Naive thymus-derived CD4-positive, alpha-beta T cell (primary cell): ENCODE measurements around the gene WWTR1. TPM values are rescaled to one million over a fixed set of nuclear protein-coding genes. Genes with fewer than 3 reads are reported as not detected.

ENCODE experiments used
- ATAC-seq: fragments of 150-1000 bp; cut with Tn5 transposase; 2 replicates; pipeline ENCODE4 v1.10.0; 2021; ENCODE audit warnings: mild to moderate bottlenecking, moderate library complexity
- CTCF ChIA-PET: fragments of 350-600 bp; sonication (Branson Sonifier 250); formaldehyde crosslinking; loops from one replicate; lab custom pipeline; 2021; ENCODE audit warnings: antibody characterized with exemption; lab: Charles Lee
- POLR2A ChIA-PET: fragments of 350-600 bp; sonication (Branson Sonifier 250); formaldehyde crosslinking; loops from one replicate; lab custom pipeline; 2021; ENCODE audit warnings: antibody characterized with exemption, inconsistent platforms; lab: Charles Lee
- DNase-seq, 9 donors: peaks; one replicate each; pipeline versions ENCODE4 v3.0.0 to v3.0.0-alpha.2; 2020 to 2022; ENCODE audit warnings: mixed read lengths in 1 of 9
- H3K27ac ChIP-seq: one replicate; pipeline ENCODE4 v1.7.0; 2013; ENCODE audit warnings: mild to moderate bottlenecking, low read depth, low read length, moderate library complexity
- H3K27me3 ChIP-seq, 2 donors: one replicate each; pipeline ENCODE4 v1.7.0; 2013; ENCODE audit warnings: low read length in 2 of 2, mild to moderate bottlenecking in 2 of 2, moderate library complexity in 2 of 2; ENCODE audit not compliant: control insufficient read depth in 2 of 2, insufficient read depth in 2 of 2
- H3K36me3 ChIP-seq, 3 experiments: 1 replicate in 2 of 3; 2 replicates in 1 of 3; pipeline ENCODE4 v1.7.0; 2013; ENCODE audit warnings: low read length in 3 of 3, mild to moderate bottlenecking in 3 of 3, moderate library complexity in 1 of 3; ENCODE audit not compliant: insufficient read depth in 3 of 3, control insufficient read depth in 2 of 3
- H3K4me1 ChIP-seq, 2 donors: one replicate each; pipeline ENCODE4 v1.7.0; 2013; ENCODE audit warnings: low read length in 2 of 2, mild to moderate bottlenecking in 2 of 2, moderate library complexity in 1 of 2; ENCODE audit not compliant: control insufficient read depth in 2 of 2, insufficient read depth in 2 of 2
- H3K4me3 ChIP-seq: 2 replicates; pipeline ENCODE4 v1.7.0; 2013; ENCODE audit warnings: mild to moderate bottlenecking, low read length
- H3K9me3 ChIP-seq, 3 experiments: 1 replicate in 2 of 3; 2 replicates in 1 of 3; pipeline ENCODE4 v1.7.0; 2013; ENCODE audit warnings: low read length in 3 of 3; ENCODE audit not compliant: control insufficient read depth in 2 of 3
- H3K27ac Mint-ChIP-seq, 9 donors: one replicate each; pipeline ENCODE4 v1.8.0; 2020 to 2022; ENCODE audit warnings: mixed read lengths in 9 of 9, mild to moderate bottlenecking in 8 of 9, moderate library complexity in 5 of 9, inconsistent platforms in 2 of 9
- H3K27me3 Mint-ChIP-seq, 5 donors: one replicate each; pipeline ENCODE4 v1.8.0; 2021 to 2022; ENCODE audit warnings: mixed read lengths in 5 of 5, mild to moderate bottlenecking in 1 of 5
- H3K36me3 Mint-ChIP-seq, 5 donors: one replicate each; pipeline ENCODE4 v1.8.0; 2020 to 2022; ENCODE audit warnings: mixed read lengths in 5 of 5, mild to moderate bottlenecking in 3 of 5, inconsistent platforms in 1 of 5
- H3K4me1 Mint-ChIP-seq, 7 donors: one replicate each; pipeline ENCODE4 v1.8.0; 2020 to 2022; ENCODE audit warnings: mixed read lengths in 7 of 7, mild to moderate bottlenecking in 3 of 7, inconsistent platforms in 1 of 7
- H3K4me3 Mint-ChIP-seq, 10 donors: one replicate each; pipeline ENCODE4 v1.8.0; 2020 to 2022; ENCODE audit warnings: mild to moderate bottlenecking in 10 of 10, mixed read lengths in 10 of 10, moderate library complexity in 6 of 10, inconsistent platforms in 2 of 10
- H3K9me3 Mint-ChIP-seq, 11 donors: one replicate each; pipeline ENCODE4 v1.8.0; 2020 to 2022; ENCODE audit warnings: mixed read lengths in 11 of 11, mild to moderate bottlenecking in 4 of 11, inconsistent platforms in 1 of 11, moderate library complexity in 1 of 11
- intact Hi-C, 2 donors: fragments of 100-400 bp; cut with micrococcal nuclease; formaldehyde crosslinking; loops; one replicate each; pipeline ENCODE4 v1.15.1; 2023
- polyA plus RNA-seq, 2 donors: library from polyadenylated mRNA; unstranded; fragments of 300-500 nt; fragmentation: Illumina TruSeq; gene quantifications; one replicate each; pipeline ENCODE4 v1.2.3, GENCODE V29; 2021
- total RNA-seq, 6 experiments: library from RNA in 5 of 6; stranded (reverse) in 5 of 6; gene quantifications; 1 replicate in 5 of 6; 2 replicates in 1 of 6; pipeline ENCODE4 v1.2.3 and lab custom pipeline; 2021 to 2026

Gene WWTR1
- total and polyA plus RNA-seq, 7 experiments from 2014 or later, result 0.17 to 0.56 (median 0.31) TPM; not detected in 1

DNA sequence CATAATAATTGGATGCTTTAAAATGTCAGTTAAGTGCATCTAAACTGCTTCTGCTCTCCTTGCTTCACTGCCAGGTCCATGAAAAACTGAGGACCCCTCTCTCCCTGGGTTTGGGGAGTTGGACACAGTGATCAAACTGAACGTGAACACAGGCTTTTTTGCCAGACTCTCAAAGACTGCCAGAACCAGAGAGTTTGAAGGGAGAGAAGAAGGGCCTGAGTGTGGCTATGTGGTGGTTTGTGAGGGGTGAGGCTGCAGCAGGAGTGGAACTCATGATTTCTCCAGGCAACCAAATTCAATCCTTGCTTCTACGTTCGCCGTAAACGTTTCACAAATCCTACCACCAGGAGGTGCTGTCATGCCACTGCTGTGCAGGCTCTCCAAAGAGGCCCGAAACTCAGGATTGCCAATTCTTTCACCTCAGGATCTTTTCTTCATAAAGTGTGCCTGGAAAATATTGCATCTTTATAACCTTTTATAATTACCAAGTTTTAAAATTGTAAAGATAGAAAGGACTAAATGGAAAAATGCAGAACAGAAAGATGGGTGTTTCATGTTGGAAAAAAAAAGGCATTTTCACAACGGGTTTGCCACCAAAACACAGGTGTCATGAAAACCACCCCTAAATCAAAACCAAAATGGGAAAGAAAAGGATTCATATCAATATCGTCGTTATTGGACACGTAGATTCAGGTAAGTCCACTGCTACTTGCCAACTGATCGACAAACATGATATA lies 163.6 kb downstream of the WWTR1 start:
- no peak overlapping the region for H3K27ac Mint-ChIP-seq
- H3K9me3 Mint-ChIP-seq, result peaks cover 0 to 9% (median 0%) of the 10 kb centered on the region in 11 donors
- no peaks in the 10 kb centered on the region for H3K4me1 ChIP-seq
- ChIA-PET POLR2A (no interaction called here), CTCF (no interaction called here)
- H3K4me3 Mint-ChIP-seq, result no peak overlapping the region
- no peaks in the 10 kb centered on the region for H3K9me3 ChIP-seq
- no peak overlapping the region for H3K27ac ChIP-seq
- H3K36me3 ChIP-seq, result no peaks in the 10 kb centered on the region
- peaks cover 0 to 4% (median 0%) of the 10 kb centered on the region in 7 donors for H3K4me1 Mint-ChIP-seq
- no peak for DNase-seq
- H3K27me3 ChIP-seq, result no peaks in the 10 kb centered on the region
- intact Hi-C loops, result loop anchor here in 1 of 2 donors (1.0 to 10.0 kb wide), 2 partner anchors 277 to 539 kb away; no protein-coding TSS in a partner anchor
- peaks cover 15 to 29% (median 20%) of the 10 kb centered on the region in 5 donors for H3K27me3 Mint-ChIP-seq
- H3K4me3 ChIP-seq, result no peak overlapping the region
- ATAC-seq, result peak; percentile 55
- H3K36me3 Mint-ChIP-seq, result peaks cover 0 to 3% (median 0%) of the 10 kb centered on the region in 5 donors

DNA sequence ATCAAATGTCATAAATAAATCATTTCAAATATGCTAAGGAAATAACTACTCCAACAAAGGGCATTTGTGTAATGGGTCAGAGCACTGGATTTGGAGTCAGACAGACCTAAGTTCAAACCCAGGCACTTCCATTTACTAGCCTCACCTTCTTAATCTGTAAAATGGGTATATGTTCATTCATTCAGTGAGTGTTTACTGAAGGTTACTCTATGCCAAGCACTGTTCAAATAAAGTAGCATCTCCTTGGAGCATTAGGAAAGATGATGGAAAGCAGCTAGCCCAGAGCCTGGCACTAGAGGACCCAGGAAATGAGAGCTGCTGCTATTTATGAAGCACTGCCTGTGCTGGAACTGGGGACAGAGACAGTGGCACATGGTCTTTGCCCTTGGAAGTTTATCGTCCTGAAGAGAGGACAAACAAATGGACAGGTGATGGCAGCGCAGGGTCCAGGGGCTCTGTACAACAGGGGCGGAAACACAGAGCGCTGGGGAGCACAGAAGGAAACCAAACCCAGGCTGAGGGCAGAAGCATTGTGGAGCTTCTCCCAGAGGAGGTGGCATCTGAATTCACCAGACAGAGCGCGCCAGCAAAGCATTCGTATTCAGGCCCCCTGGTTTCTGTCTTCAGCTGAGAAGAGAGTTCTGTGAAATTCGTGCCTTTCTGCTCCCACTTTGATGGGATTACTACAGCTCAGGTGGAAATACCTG lies 164.4 kb downstream of the WWTR1 start:
- POLR2A ChIA-PET, result no interaction called here
- no peaks in the 10 kb centered on the region for H3K4me1 ChIP-seq
- H3K27ac Mint-ChIP-seq, result no peak overlapping the region
- CTCF ChIA-PET, result no interaction called here
- peaks cover 0 to 4% (median 0%) of the 10 kb centered on the region in 7 donors for H3K4me1 Mint-ChIP-seq
- H3K9me3 ChIP-seq, result no peaks in the 10 kb centered on the region
- H3K4me3 Mint-ChIP-seq, result no peak overlapping the region
- no peak overlapping the region for H3K4me3 ChIP-seq
- peaks cover 0 to 9% (median 0%) of the 10 kb centered on the region in 11 donors for H3K9me3 Mint-ChIP-seq
- no peaks in the 10 kb centered on the region for H3K27me3 ChIP-seq
- peaks cover 0 to 3% (median 0%) of the 10 kb centered on the region in 5 donors for H3K36me3 Mint-ChIP-seq
- no peak for ATAC-seq
- DNase-seq, result no peak
- no peaks in the 10 kb centered on the region for H3K36me3 ChIP-seq
- no peak overlapping the region for H3K27ac ChIP-seq
- peaks cover 15 to 24% (median 20%) of the 10 kb centered on the region in 5 donors for H3K27me3 Mint-ChIP-seq
- intact Hi-C loops, result loop anchor here in 1 of 2 donors (1.0 to 10.0 kb wide), 2 partner anchors 278 to 539 kb away; no protein-coding TSS in a partner anchor

DNA sequence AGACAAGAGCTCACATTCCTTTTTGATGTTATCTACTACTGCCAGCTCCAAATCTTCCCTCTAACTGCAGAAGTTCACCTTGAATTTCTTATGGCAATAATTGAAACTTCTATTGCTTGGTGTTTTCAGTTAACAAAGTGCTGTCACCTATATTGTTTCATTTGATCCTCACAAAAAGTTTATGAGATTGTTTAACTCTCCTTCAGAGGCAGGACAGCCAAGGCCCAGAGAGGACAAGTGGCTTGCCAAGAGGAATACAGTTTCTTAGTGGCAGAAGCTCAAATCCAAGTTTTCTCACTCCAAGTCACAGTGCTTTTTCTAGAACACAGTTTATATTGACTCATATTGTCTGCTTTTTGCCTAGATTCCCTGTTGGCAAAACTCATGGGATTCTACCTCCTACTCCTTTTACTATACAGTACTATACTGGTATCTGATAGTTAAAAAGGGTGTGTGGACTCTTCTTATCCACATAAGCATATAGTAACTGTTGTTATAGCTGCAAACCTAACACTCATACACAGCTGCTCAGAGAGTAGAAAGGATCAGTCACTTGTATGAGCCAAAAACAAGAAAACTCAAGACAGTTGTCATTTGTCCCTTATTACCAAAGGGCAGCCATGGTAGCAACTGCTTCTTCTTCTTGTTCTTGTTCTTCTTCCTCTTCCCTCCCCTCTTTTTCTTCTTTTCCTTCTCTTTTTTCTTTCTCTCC lies 167.4 kb downstream of the WWTR1 start:
- POLR2A ChIA-PET, result no interaction called here
- Histone ChIP-seq H3K27ac (no peak overlapping the region), H3K27me3 (no peaks in the 10 kb centered on the region), H3K4me1 (no peaks in the 10 kb centered on the region), H3K36me3 (no peaks in the 10 kb centered on the region), H3K9me3 (no peaks in the 10 kb centered on the region), H3K4me3 (no peak overlapping the region)
- no peak for DNase-seq
- Mint-ChIP-seq H3K9me3 (peaks cover 0 to 9% (median 0%) of the 10 kb centered on the region in 11 donors), H3K4me1 (peaks cover 0 to 4% (median 0%) of the 10 kb centered on the region in 7 donors), H3K4me3 (no peak overlapping the region), H3K27ac (no peak overlapping the region), H3K27me3 (peaks cover 15 to 23% (median 19%) of the 10 kb centered on the region in 5 donors), H3K36me3 (peaks cover 0 to 3% (median 0%) of the 10 kb centered on the region in 5 donors)
- CTCF ChIA-PET, result no interaction called here
- intact Hi-C loops, result loop anchor here in 1 of 2 donors (10.0 kb wide), 1 partner anchor 536 kb away; no protein-coding TSS in a partner anchor
- no peak for ATAC-seq

DNA sequence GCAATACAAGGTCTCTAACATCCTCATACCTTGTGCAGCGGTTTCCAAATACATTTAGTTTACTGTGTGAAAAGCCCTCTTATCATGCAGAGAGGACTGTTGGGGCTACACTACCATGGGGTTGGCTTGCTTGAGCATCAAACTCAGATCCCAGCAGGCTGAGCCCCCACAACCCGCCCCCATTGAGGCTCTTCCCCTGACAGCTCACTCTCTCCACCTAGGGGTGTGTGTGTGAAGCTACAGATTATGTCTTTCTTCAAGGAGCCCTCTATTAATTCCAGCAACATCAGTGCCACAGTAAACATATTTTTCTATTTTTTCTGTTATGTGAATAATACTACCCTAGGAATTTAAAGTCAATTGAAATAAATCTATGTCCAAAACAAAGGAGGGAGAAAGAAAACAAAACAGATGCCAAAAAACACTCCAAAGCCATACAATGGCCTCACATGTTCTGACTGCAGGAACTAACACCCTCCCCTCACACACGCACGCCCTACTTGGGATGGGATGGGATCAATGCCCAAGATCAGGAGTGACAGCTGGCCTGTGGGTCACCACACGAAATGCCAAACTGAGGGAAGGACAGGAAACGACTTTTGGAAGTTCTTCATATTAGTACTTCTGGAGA lies 168.7 kb downstream of the WWTR1 start:
- no peaks in the 10 kb centered on the region for H3K9me3 ChIP-seq
- intact Hi-C loops, result loop anchor here in 1 of 2 donors (5.0 to 10.0 kb wide), 2 partner anchors 134 to 362 kb away; partner anchors contain the start of gene HPS3
- no peaks in the 10 kb centered on the region for H3K36me3 ChIP-seq
- ChIA-PET CTCF (no interaction called here), POLR2A (no interaction called here)
- Mint-ChIP-seq H3K9me3 (peaks cover 0 to 9% (median 0%) of the 10 kb centered on the region in 11 donors), H3K36me3 (peaks cover 0 to 3% (median 0%) of the 10 kb centered on the region in 5 donors), H3K4me1 (peaks cover 0 to 4% (median 0%) of the 10 kb centered on the region in 7 donors), H3K27me3 (peaks cover 8 to 21% (median 17%) of the 10 kb centered on the region in 5 donors), H3K4me3 (no peak overlapping the region), H3K27ac (no peak overlapping the region)
- ATAC-seq (no peak), DNase-seq (no peak)
- no peak overlapping the region for H3K27ac ChIP-seq
- H3K4me1 ChIP-seq, result no peaks in the 10 kb centered on the region
- no peak overlapping the region for H3K4me3 ChIP-seq
- no peaks in the 10 kb centered on the region for H3K27me3 ChIP-seq

DNA sequence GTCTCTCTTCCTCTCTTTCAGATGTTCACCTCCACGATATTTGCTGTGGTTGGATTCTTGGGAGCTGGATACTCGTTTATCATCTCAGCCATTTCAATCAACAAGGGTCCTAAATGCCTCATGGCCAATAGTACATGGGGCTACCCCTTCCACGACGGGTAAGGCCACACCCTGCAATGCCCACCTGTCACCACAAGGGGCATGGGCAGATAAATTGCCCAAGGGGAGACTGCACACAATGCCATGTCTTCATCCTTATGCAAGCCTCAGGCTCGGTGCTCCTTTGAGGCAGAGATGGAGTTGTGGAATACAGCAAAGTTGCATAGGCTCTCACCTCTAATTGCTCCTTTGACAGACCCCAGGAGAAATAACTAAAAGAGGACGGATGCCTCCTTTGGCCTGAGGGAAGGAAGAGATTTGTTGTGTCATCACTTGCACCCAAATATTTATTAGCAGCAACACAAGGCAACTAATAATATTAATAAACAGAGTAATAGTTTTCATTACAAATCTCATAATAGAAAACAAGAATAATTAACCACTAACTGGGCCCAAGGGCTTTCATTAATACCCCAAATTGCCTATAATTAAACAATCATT lies 170.1 kb downstream of the WWTR1 start:
- no peaks in the 10 kb centered on the region for H3K36me3 ChIP-seq
- Mint-ChIP-seq H3K4me3 (no peak overlapping the region), H3K9me3 (peaks cover 0 to 9% (median 0%) of the 10 kb centered on the region in 11 donors), H3K36me3 (no peaks in the 10 kb centered on the region), H3K27ac (no peak overlapping the region), H3K27me3 (peaks cover 5 to 21% (median 10%) of the 10 kb centered on the region in 5 donors), H3K4me1 (peaks cover 0 to 2% (median 0%) of the 10 kb centered on the region in 7 donors)
- intact Hi-C loops, result loop anchor here in 1 of 2 donors (5.0 to 10.0 kb wide), 2 partner anchors 133 to 360 kb away; partner anchors contain the start of gene HPS3
- ATAC-seq (peak; percentile 42), DNase-seq (peak in 1 of 9 donors; percentile 37)
- CTCF ChIA-PET, result no interaction called here
- H3K9me3 ChIP-seq, result no peaks in the 10 kb centered on the region
- POLR2A ChIA-PET, result no interaction called here
- no peaks in the 10 kb centered on the region for H3K27me3 ChIP-seq
- H3K4me1 ChIP-seq, result no peaks in the 10 kb centered on the region
- H3K27ac ChIP-seq, result no peak overlapping the region
- H3K4me3 ChIP-seq, result no peak overlapping the region
